NCI-H524 (cell line): ENCODE measurements around the gene TUBA1A.
A peak's percentile ranks its signal among the peaks of the same experiment; 100 is the strongest.
"Not testable (repeated sequence)": the region's sequence is repeated elsewhere in the genome, so short reads cannot be mapped to it uniquely, and the experiment has no call there.

Source experiments
- DNase-seq, 2 experiments: peaks; one replicate each; lab custom pipeline; 2025; lab: John Stamatoyannopoulos, UW

TUBA1A gene

DNA sequence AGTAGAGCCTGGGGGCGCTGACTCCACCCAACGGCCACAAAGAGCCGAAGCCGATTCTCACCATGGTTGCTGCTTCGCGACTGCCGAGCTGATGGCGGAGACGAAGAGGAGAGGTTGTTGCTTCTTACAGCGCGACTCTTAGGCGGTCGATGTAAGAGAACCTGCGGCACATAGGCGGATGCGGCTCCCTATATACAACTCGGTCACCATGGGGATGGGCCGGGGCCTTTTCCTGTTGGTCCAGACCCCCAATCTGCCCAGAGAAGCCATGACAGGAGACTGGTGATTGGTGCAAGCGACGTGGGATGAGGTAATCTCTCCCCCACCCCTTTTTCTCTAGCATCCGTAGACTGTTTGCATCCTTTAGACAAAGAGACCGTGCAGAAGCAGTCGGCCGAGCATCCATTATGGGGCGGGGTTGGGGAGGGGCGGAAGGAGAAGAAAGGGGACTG lies at the start of gene TUBA1A:
Gene TUBA1A, minus strand, starts transcription at position 165 of the 452 bp plus-strand sequence. Its CDS starts 101 bp downstream, at position 64.
- peak; percentile 98 to 99 for DNase-seq

DNA sequence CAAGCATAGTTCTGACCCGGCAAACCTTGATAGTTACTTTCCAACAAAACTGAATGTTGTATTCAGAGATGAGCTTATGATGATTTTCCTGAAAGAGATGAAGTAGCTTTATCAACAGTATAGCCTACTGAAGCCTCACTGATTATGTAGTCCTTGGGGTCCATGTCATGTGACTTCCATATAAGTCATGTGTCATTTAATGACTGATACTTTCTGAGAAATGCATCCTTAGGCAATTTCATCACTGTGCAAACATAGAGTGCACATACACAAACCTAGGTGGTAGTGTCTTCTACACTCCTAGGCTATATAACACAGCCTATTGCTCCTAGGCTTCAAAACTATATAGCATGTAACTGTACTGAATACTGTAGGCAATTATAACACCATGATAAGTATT lies 47.5 kb upstream of the TUBA1A start:
- no peak for DNase-seq

DNA sequence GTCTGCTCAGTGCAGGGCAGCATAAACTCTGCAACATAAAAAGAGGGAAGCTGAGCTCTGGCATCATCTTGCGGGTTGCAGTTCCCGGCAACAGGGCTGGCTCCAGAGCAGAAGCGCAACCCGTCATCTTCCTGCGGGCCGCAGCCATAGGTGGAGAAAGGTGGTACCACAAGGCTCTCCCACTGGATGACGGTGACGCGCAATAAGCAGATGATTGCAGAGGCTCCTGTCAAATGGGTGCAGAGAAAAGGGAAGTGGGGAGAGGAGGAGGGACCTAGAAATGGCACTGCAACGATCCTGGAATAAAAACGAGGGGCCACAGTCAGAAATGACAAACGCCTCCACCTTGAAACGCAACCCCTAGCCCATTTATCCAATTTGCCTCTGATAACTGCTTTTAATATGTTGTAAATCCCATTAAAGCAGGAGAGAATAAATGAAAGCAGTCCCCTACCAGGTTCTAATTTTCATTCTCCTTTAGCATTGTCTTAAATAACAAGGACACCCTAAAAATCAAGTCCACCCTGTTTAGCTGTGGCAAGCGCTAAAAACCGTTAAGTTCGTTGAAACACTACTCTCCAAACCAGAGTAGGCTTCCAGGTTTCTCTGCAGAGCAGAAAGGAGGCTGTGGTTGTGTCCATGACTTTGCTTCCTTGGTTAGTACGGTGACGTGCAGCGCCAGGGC lies 45.1 kb upstream of the TUBA1A start:
- DNase-seq = no peak

DNA sequence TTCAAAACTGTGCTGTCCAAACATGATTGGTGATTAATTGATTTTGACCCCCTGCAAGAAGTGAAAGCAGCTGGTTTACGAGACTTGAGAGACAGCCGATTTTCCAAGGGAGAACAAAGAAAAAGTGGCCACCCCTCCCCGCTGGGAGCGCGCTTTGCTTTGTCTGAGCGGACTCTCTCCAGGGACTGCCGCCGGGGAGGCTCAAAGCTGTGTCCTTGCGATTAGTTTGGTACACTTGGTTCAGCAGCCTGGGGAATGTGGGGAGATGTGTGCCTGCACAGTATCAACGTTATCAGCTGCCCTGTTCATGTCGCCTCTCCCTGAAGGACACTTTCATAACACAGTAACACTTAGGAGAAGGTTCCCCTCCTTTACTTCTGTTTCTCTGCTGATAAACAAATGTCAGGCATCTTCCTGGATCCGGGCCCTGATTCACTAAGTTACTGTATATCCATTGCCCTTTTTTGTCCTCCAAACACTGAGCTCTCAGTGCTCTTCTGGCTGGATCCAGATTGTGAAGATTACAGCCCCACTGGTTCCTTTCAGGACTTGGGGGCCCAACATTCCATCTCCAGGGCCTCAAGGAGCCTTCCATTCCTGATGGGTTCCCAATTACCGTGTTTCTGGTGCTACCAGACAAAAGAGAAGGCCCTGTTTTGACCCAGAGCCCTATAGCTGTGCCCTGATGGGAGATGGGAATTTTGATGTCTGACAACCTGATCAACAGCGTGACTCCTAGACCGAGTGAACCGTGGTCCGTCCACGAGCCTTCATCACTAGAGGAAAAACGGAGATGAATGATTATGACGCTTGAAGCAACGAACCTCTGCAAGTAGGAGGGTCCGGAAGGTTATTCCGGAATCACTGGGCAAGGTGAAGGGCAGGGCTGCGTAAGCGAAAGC lies 44.3 kb upstream of the TUBA1A start:
- peak; percentile 83 to 85 for DNase-seq

DNA sequence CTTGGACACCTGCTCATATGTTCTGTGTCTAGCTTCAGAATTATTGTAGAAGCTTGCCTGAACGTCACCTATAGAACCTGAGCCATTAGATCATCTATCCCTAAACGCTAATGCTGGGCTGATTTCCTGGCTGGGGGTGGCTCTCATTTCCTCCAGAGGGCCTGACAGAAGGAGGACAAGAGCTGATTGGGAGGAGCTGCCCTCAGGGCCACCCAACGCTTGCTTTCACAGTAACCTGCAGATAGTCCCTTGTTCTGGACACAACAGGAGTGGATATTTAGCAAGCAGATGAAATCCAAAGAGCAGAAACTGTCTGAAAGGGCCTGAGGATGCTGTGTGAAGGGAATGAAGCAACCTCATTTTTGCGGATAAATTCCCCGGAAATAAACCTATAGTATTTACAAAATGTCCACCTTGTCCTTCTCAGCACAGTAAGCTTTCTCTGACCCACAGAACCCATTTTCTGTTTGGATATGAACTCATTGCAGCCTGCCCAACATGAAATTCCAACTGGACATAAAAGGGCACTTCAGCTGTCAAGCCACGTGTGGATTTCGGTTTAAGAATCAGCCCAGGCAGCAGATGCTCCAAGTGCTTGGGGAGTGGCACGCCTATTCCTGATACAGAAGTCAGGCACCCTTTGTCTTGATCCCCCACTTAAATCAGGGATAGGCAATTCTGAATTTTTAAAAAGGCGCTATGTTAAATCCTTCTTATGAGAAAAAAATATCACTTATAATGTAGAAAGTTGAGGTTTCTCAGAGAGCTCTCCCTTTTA lies 43.2 kb upstream of the TUBA1A start:
- DNase-seq = peak; percentile 82 to 89

DNA sequence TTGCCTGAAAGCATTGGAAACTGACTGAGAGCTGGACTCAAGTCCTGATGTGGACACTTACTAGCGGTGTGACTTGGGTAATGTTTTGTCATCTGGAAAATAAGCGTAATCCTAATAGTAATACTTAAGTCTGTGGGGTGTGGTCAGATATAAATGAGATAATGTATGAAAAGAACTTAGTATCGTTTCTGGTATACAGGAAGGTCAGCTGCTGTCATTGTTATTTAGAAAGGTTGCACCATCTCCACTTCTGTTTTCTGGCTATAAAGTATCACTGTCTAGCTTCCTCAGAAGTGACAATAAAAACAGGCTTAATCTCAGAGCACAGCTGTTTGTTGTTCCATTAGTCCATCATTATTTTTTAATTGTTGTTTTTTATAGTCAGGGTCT lies 41.9 kb upstream of the TUBA1A start:
- DNase-seq = no peak

DNA sequence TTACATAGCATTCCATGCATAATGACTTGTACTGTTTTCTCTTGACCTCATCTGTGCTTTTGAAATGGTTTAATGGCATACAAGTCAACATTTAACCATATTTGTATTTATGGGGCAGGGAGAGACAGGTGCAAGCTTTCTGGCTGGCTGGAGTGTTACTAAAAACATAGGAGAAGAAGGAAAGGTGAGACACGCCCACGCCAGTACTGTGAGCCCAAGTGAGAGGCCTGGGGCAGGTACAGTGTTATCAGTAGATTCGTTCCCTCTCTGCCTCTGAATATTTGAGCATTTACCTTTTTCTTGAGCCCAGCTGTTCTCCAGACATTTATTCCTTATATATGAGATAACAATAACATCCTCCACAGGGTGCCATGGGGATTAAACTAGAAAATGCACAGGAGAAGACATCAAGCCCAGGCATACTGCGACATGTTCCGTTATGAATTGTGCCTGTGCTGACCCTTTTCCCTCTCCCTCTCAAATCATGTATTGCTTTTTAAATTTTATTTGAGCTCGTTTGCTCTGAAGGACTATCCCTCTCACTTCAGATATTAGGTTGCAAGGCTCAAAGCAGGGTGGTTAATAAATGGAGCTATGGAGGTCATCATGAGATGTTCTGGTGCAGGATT lies 41.4 kb upstream of the TUBA1A start:
- DNase-seq = no peak

DNA sequence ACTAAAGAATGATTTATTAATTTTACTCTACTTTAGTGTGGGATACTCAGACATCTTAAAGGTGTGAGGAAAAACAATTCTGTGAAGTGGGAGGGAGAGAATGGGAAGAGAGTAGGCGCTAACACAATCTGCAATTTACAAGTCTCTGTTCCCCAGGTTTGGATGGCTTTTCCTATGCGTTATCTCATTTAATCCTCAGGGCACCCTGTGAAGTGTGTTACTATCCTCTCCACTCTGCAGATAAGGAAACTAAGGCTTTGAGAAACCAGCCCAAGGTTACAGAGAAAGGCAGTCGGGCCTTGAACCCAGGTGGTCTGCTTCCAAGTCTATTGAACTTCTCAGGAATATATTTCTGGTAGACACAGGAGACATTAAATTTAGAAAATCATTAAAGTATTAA lies 39.8 kb upstream of the TUBA1A start:
- no peak for DNase-seq

DNA sequence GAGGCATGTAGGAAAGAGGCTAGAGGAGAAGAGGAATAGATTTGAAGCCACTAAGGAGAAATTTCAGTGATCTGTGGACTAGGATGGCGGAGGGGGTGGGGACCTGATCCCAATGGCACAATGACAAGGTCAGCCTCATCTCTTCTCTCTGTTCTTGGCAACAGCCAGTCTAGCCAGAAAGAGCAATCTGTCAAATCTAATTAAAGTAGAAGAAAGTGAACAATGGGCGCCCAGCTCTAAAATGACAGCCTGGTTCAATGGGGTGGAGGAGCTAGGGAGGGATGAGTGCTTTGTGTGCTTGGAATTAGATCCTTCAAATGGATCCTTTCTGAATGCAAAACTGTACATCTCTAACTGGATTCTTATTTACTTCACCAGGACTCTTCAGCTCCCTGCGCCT lies 38.8 kb upstream of the TUBA1A start:
- DNase-seq = peak in 1 of 2 experiments; percentile 36

DNA sequence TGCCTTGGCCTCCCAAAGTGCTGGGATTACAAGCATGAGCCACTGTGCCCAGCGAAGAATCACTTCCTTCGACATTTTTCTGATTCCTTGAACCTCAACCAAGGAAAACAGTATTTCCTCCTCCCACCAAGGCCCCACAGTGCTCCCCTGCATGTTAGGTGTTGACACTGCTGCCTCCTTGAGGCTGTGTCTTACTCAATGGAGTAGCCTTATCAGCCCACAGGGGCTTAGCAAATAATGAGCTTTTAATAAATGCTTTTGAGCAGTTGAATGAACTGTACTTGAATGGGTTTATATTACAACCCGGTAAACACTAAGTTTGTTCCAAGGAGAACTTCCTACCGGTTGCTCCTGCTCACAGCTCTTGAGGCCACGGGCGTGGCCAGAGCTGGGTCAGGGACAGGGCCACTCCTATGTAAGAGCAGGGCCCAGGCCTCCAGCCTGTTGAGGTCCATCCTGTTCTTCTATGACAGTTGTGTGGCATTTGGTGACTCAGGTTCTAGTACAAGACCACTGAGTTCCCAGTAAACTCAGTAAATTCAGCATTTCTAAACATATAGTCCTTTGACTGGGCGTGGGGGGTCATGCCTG lies 36.8 kb upstream of the TUBA1A start:
- no peak for DNase-seq

DNA sequence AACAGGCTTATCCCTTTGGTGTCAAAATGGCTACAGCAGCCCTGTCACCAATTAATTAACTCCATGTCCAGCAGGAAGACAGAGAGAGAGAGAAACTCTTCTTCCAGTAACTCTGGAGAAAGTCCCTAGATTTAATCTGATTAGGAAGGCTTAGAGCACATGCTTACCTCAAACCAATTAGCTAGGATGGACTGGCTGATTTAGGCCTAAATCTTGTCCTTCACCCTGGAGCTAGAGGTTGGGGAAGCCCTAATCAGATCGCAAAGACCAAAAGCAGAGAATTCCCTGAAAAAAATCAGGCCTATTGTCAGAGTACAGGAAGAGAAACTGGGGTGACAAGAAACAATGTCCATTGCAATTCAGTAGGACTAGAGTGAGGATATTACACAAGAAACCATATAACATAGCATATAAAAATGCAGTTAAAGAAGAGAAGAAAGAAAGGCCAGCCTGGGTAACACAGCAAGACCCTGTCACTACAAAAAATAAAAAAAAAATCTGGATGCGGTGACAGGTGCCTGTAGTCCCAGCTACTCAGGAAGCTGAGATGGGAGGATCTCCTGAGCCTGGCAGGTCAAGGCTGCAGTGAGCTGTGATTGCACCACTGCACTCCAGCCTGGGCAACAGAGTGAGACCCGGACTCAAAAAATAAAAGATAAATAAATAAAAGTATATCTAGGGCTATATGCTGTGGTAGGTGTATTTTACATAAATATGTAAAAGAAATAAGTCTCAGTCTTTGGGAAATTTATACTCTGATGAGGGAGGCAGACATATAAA lies 34.9 kb upstream of the TUBA1A start:
- DNase-seq = peak; percentile 61 to 81

DNA sequence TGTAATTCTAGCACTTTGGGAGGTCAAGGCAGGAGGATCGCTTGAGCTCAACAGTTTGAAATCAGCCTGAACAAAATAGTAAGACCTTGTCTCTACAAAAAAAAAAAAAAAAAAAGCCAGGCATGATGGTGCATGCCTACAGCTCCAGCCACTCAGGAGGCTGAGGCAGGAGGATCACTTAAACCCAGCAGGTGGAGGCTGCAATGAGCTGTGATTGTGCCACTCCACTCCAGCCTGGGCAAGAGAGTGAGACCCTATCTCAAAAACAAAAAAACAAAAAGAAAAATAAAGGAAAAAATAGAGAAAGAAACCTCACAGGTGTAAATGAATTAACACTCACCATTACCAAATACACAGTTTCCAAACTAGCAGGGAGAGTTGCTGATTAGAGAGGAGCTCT lies 34.2 kb upstream of the TUBA1A start:
- no peak for DNase-seq

DNA sequence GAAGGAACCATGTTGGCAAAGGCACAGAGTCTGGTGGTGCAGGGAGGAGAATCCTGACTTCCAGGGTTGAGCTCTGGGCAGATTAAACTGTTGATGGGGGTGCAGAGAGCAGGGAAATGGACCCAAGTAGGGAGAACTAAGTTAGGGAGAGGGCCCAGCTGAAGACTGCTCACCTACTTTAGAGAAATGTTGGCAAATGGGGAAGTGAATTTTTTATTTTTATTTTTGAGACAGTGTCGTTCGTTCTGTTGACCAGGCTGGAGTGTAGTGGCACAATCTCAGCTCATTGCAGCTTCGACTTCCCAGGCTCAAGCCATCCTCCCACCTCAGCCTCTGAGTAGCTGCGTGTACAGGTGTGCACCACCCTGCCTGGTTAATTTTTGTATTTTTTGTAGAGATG lies 32.1 kb upstream of the TUBA1A start:
- DNase-seq = no peak

DNA sequence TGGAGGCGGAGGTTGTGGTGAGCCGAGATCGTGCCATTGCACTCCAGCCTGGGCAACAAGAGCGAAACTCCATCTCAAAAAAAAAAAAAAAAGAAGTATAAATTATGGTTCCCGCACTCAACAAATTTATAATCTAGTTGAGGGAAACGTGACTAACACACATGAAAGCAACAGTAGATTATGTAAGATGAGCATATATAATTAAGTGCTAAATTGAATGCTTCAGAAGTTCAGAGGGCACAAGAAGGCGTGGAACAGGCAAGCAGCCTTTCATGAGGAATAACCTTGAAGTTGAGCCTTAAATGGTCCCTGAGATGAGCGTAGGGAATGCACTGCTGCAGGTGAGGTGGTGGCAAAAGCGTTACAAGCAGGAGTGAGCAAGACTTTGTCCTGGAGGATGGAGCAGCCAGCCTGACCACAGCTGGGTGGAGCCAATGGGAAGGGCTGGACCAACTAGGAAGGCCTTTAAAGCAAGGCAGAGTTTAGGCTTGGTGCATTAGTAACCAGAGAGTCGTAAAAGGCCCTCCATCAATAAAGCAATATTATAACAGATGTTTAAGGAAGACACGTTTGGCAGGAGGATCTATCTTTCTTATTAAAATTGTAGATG lies 30.6 kb upstream of the TUBA1A start:
- no peak for DNase-seq

DNA sequence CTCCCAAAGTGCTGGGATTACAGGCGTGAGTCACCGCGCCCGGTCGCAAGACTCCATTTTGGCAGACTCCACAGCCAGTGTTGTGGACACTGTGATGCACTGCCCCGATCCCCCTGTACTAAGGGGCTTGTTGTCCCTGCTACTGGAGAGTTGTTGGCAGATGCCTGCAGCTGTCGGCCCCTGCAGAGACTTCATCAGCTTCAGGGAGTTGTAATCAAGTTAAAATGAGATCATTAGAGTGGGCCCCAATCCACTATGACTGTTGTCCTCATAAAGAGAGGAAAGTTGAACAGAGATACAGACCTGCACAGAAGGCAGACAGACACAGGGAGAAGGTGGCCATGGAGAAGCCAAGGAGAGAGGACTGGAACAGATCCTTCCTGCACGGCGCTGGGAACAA lies 23.7 kb upstream of the TUBA1A start:
- DNase-seq = no peak

DNA sequence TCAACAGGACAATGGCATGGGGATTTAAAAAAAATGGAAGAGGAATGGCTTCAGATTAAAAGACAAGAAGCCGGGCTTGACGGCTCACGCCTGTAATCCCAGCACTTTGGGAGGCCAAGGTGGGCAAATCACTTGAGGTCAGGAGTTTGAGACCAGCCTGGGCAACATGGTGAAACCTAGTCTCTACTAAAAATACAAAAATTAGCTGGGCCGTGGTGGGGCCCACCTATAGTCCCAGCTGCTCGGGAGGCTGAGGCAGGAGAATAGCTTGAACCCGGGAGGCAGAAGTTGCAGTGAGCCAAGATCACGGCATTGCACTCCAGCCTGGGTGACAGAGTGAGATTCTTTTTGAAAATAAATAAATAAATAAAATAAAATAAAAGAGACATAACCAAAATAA lies 21.8 kb upstream of the TUBA1A start:
- not testable (repeated sequence) for DNase-seq

DNA sequence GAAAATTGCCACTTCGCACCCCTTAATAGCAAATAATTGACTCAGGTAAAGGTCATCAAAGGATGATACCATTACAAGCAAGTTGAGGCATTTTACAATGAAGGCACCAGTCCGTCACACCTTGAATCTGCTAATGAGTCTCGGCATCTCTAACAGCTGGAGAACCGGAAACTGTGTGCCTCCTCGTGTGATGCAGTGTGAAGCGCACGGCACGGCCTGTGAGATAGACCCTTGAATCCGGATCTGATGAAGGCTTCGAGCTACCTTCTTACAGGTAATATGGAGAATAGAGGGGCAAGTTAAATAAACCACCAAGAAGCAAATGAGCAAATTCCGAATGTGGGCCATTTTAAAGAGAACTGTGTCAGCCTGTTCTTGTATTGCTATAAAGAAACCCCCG lies 19.8 kb upstream of the TUBA1A start:
- DNase-seq = no peak

DNA sequence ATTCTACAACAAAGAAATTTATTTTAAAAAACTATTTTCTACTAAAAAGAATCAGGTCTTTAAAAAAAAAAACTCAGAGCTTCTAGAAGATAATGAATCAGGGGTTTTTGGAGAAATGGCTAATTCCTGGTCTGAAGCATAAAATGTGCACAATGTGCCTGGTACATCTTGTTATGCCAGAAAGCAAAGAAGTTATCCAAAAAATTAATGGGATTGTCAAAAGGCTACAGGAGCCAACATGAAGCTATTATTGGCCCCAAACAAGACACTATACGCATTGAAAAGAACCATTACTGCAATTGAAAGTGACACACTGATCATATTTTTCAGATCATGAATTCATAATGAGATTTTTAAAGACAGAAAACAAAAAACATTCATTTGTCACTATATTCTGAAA lies 19.3 kb upstream of the TUBA1A start:
- DNase-seq = no peak

DNA sequence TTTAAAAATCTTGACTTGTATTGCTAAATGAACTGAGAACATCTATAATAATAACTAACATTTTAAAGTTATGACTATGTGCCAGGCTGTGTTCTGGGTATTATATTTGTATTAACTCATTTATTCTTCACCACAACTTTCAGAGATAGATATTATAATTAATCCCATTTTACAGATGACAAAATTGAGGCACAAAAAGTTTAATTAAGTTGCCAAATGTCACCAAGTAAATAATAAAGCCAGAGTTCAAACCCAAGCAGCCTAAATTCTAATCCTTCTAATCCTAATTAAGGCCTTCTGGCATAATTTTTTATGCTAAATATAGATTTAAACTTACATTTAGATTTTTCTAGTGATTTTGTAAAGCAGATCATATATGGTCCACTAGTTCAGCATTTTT lies 17.5 kb upstream of the TUBA1A start:
- DNase-seq = no peak

DNA sequence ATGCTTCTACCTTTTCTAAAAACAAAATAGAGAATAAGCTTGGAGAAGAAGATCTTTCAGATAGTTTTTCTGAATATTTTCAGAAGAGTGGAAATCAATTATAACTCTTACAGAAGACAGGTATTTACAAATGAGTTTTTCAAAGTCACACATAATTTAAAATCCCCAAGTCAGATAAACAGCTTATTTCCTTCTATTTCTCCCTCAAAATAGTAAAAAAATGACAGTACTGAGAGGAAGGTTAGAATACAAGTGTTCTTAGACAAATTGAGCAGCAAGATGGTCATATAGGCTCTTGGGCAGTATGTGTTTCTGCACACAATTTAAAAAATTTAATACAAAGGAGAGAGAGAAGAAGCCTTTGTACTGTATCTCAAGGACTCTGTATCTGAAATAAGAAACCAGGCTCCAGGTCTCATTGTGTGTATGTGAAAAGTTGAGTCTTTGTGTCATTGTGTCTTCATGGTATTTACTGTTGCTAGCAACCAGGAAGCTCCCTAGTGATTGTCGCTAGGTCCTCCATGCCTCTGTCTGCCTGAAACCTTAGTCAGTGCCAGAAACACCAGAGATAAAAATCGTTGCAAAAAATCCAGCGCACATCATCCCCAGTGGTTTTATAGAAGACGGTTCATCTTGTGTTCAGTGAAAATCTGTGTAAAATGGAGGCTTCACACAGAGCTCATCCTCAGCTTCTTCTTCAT lies 12.9 kb upstream of the TUBA1A start:
- DNase-seq = no peak
